ENCODE data around the gene RANBP17. TPM values are rescaled to one million over a fixed set of nuclear protein-coding genes. Genes with fewer than 3 reads are reported as not detected.

Gene RANBP17
- total and polyA plus RNA-seq, 2 donors (not counting 1 experiment from before 2014, with no cell fraction given) = not detected

GRCh38 chr5:170836226-170836625 lies 25.6 kb upstream of the RANBP17 start:
- H3K27ac ChIP-seq (ENCODE audit: low read length in 2 of 2) = no peak overlapping the region

GRCh38 chr5:170843870-170844269 lies 17.9 kb upstream of the RANBP17 start:
- Histone ChIP-seq H4K20me1 (ENCODE audit: control insufficient read depth, insufficient read depth, low read length, poor library complexity, severe bottlenecking) (no peaks in the 10 kb centered on the region), H2AFZ (ENCODE audit: insufficient read depth, low read depth, low read length, poor library complexity, severe bottlenecking) (no peak overlapping the region), H3K4me2 (replicated peaks; ENCODE audit: low read depth, low read length, poor library complexity, severe bottlenecking) (no peak overlapping the region), H3K4me1 (ENCODE audit: control insufficient read depth in 2 of 2, insufficient read depth in 2 of 2, low read length in 2 of 2) (no peaks in the 10 kb centered on the region), H3K27ac (ENCODE audit: low read length in 2 of 2) (no peak overlapping the region), H3K79me2 (ENCODE audit: control insufficient read depth, insufficient read depth, low read length) (no peaks in the 10 kb centered on the region), H3K36me3 (replicated peaks in 1 of 2; ENCODE audit: control extremely low read depth in 1 of 2, control insufficient read depth in 1 of 2, extremely low read depth in 1 of 2, insufficient read depth in 2 of 2, low read length in 1 of 2) (no peaks in the 10 kb centered on the region), H3K4me3 (ENCODE audit: control extremely low read depth in 1 of 5, extremely low read depth in 1 of 5, insufficient read depth in 1 of 5, low read depth in 2 of 5, low read length in 4 of 5) (no peak overlapping the region), H3K27me3 (replicated peaks in 1 of 4; ENCODE audit: control extremely low read depth in 1 of 4, control insufficient read depth in 3 of 4, insufficient read depth in 4 of 4, low read length in 3 of 4) (no peaks in the 10 kb centered on the region), H3K9me3 (ENCODE audit: control extremely low read depth in 1 of 3, control insufficient read depth in 2 of 3, insufficient read depth in 1 of 3, low read length in 2 of 3) (no peaks in the 10 kb centered on the region), H3K9ac (ENCODE audit: low read length) (no peak overlapping the region)
- Mint-ChIP-seq H3K4me3 (no peak overlapping the region), H3K4me1 (no peaks in the 10 kb centered on the region), H3K9me3 (ENCODE audit: insufficient read depth) (no peaks in the 10 kb centered on the region), H3K27ac (no peak overlapping the region), H3K27me3 (peaks cover 5% of the 10 kb centered on the region)
- CTCF ChIA-PET = no interaction called here
- WGBS (ENCODE audit: insufficient coverage) = no CpG with 5 or more reads among the region's 2 CpGs
- intact Hi-C loops (cut with micrococcal nuclease) = no loop called here
- ATAC-seq (ENCODE audit: low read depth) (no peak), DNase-seq (no peak)
- TF ChIP-seq EZH2 (IDR thresholded peaks at IDR 0.05; ENCODE audit: borderline replicate concordance, insufficient read depth, low read depth, low read length, poor library complexity, severe bottlenecking) = no peak
- no peak for TF ChIP-seq CTCF (IDR thresholded peaks at IDR 0.05)
- POLR2A ChIA-PET = no interaction called here

More at GRCh38 chr5:170836226-170836625, 25.6 kb upstream of the RANBP17 start:
- 83% methylated on average over 2 of the region's 4 CpGs for WGBS (ENCODE audit: insufficient coverage)
- Histone ChIP-seq H3K4me3 (ENCODE audit: control extremely low read depth in 1 of 5, extremely low read depth in 1 of 5, insufficient read depth in 1 of 5, low read depth in 2 of 5, low read length in 4 of 5) (no peak overlapping the region), H3K9me3 (ENCODE audit: control extremely low read depth in 1 of 3, control insufficient read depth in 2 of 3, insufficient read depth in 1 of 3, low read length in 2 of 3) (no peaks in the 10 kb centered on the region), H2AFZ (ENCODE audit: insufficient read depth, low read depth, low read length, poor library complexity, severe bottlenecking) (no peak overlapping the region), H3K79me2 (ENCODE audit: control insufficient read depth, insufficient read depth, low read length) (no peaks in the 10 kb centered on the region), H3K9ac (ENCODE audit: low read length) (no peak overlapping the region), H3K36me3 (replicated peaks in 1 of 2; ENCODE audit: control extremely low read depth in 1 of 2, control insufficient read depth in 1 of 2, extremely low read depth in 1 of 2, insufficient read depth in 2 of 2, low read length in 1 of 2) (no peaks in the 10 kb centered on the region), H3K27me3 (replicated peaks in 1 of 4; ENCODE audit: control extremely low read depth in 1 of 4, control insufficient read depth in 3 of 4, insufficient read depth in 4 of 4, low read length in 3 of 4) (peaks cover 0 to 3% (median 0%) of the 10 kb centered on the region in 4 experiments), H3K4me2 (replicated peaks; ENCODE audit: low read depth, low read length, poor library complexity, severe bottlenecking) (no peak overlapping the region), H4K20me1 (ENCODE audit: control insufficient read depth, insufficient read depth, low read length, poor library complexity, severe bottlenecking) (no peaks in the 10 kb centered on the region), H3K4me1 (ENCODE audit: control insufficient read depth in 2 of 2, insufficient read depth in 2 of 2, low read length in 2 of 2) (no peaks in the 10 kb centered on the region)
- Mint-ChIP-seq H3K27ac (no peak overlapping the region), H3K4me3 (no peak overlapping the region), H3K27me3 (peaks cover 3% of the 10 kb centered on the region), H3K9me3 (ENCODE audit: insufficient read depth) (peaks cover 4% of the 10 kb centered on the region), H3K4me1 (no peaks in the 10 kb centered on the region)
- ATAC-seq (ENCODE audit: low read depth) (no peak), DNase-seq (no peak)
- intact Hi-C loops (cut with micrococcal nuclease) = no loop called here
- ChIA-PET CTCF (no interaction called here), POLR2A (no interaction called here)
- TF ChIP-seq CTCF (IDR thresholded peaks at IDR 0.05) (no peak), EZH2 (IDR thresholded peaks at IDR 0.05; ENCODE audit: borderline replicate concordance, insufficient read depth, low read depth, low read length, poor library complexity, severe bottlenecking) (no peak)
